Activated T-cell treated with anti-CD3 and anti-CD28 coated beads for 24 hours (primary cell): ENCODE results near the gene POLR3G.

Experiments used
- DNase-seq: peaks from one replicate; pipeline ENCODE4 v3.0.0-alpha.2; 2020; ENCODE audit warnings: low read depth

The POLR3G gene

GRCh38 chr5:90474235-90475107, at the start of gene POLR3G, which contains the start of gene MBLAC2:
TSS of gene POLR3G (plus strand) at chr5:90474864. CDS start at chr5:90485568, 10,704 bp downstream.
TSS of gene MBLAC2 (minus strand) at chr5:90474771. CDS start at chr5:90474292, 479 bp downstream.
- peak; percentile 94 for DNase-seq

GRCh38 chr5:90434116-90434714, 40.4 kb upstream of the POLR3G start:
- DNase-seq: peak; percentile 19

GRCh38 chr5:90437663-90438062, 37.0 kb upstream of the POLR3G start:
- DNase-seq: no peak

- DNase-seq: no peak
Measured at GRCh38 chr5:90438100-90438499, 36.6 kb upstream of the POLR3G start.

GRCh38 chr5:90440644-90441043, 34.0 kb upstream of the POLR3G start:
- DNase-seq: no peak

- DNase-seq: no peak
Measured at GRCh38 chr5:90446961-90447360, 27.7 kb upstream of the POLR3G start.

GRCh38 chr5:90461288-90461687, 13.4 kb upstream of the POLR3G start:
- no peak for DNase-seq

GRCh38 chr5:90472783-90473395, 1.8 kb upstream of the POLR3G start:
- DNase-seq: no peak

- DNase-seq: peak; percentile 20
Measured at GRCh38 chr5:90473396-90474234, 1.0 kb upstream of the POLR3G start.

- DNase-seq: no peak
Measured at GRCh38 chr5:90475436-90475980, 844 bp downstream of the POLR3G start.

GRCh38 chr5:90476391-90476790, 1.7 kb downstream of the POLR3G start:
- no peak for DNase-seq

GRCh38 chr5:90477073-90477472, 2.4 kb downstream of the POLR3G start:
- no peak for DNase-seq

- no peak for DNase-seq
Measured at GRCh38 chr5:90477621-90478215, 3.1 kb downstream of the POLR3G start.

GRCh38 chr5:90479611-90480385, 5.1 kb downstream of the POLR3G start:
- no peak for DNase-seq

GRCh38 chr5:90480699-90481098, 6.0 kb downstream of the POLR3G start:
- DNase-seq: no peak

- no peak for DNase-seq
Measured at GRCh38 chr5:90483206-90483605, 8.5 kb downstream of the POLR3G start.

GRCh38 chr5:90484540-90484939, 9.9 kb downstream of the POLR3G start:
- DNase-seq: no peak

GRCh38 chr5:90488791-90489190, 14.1 kb downstream of the POLR3G start:
- no peak for DNase-seq

- DNase-seq: no peak
Measured at GRCh38 chr5:90494043-90494442, 19.4 kb downstream of the POLR3G start.

GRCh38 chr5:90495146-90495545, 20.5 kb downstream of the POLR3G start:
- DNase-seq: no peak

GRCh38 chr5:90503596-90503995, 28.9 kb downstream of the POLR3G start:
- no peak for DNase-seq
